ENCODE results near the gene IQSEC1.

- TF ChIP-seq CTCF (conservative IDR thresholded peaks at IDR 0.05; ENCODE audit: low read depth, low read length) (no peak), EZH2 (IDR thresholded peaks at IDR 0.05; ENCODE audit: borderline replicate concordance, low read depth, low read length, poor library complexity, severe bottlenecking) (no peak)
Observed at GRCh38 chr3:12869035-12869621, 204.1 kb downstream of the IQSEC1 start.

Measured in A673 (cell line).